ENCODE results near the gene SRCIN1.
"Not testable (repeated sequence)": the region's sequence is repeated elsewhere in the genome, so short reads cannot be mapped to it uniquely, and the experiment has no call there.

Gene SRCIN1

DNA sequence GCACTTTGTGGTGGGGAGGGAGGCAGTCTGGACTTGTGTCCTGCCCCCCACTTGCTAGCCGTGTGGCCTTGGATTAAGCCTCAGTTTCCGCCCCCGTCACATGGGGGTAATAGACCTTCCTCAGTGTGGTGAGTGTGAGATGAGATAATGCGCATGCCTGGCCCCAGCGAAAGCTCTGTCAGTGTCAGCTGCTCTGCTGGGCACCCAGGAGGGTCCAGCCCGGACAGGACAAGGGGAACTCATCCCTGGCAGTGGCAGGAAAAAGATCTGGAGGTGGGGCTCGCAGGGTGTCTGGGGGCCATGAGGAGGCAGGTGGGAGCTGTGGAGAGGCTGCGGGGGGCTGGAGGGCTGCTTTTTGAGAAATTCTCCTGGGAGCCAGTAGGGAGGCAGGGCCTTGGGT is 63.5 kb downstream of the SRCIN1 start:
- DNase-seq (ENCODE audit: low spot score): no peak

DNA sequence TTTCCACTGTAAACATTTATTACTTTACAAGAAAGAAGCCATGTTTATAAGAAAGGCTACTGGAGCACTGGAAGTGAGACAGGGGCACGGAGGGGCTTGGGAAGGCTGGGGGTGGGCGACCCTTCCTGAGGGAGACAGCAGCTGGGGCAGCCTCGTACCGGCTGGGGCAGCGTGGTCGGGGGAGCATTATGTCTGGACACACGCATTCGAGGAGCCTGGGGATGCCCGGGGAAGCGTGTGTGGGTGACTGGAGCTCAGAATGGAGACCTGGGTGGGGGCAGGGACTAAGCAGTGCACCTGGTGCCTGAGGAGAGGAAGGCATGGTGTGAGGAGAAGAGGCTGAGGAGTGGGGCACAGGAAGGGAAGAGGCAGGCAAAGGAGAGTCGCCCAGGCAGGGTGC is 64.5 kb downstream of the SRCIN1 start:
- no peak for DNase-seq (ENCODE audit: low spot score)

DNA sequence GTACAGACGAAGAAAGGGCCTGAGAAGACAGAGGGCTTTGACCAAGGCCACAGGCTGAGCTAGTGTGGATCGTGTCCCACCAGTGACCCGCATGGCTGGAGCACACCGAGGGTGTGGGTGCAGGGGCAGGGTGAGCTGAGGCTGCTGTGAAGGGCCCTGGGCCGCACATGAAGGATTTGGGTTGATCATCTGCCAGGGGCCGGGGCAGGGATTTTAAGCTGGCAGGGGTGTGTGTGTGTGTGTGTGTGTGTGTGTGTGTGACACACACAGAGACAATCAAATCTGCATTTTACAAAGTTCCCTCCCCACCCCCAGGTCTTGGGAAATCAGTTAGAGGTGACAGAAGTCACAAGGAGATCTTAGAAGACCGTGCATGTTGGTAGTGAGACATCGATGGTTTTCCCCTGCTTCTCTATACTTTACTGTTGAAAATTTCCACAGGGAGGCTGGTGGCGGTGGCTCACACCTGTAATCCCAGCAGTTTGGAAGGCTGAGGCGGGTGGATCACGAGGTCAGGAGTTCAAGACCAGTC is 65.2 kb downstream of the SRCIN1 start:
- no peak for DNase-seq (ENCODE audit: low spot score)

- no peak for DNase-seq (ENCODE audit: low spot score)
Observed at GRCh38 chr17:38539386-38539785, 66.4 kb downstream of the SRCIN1 start.

- no peak for DNase-seq (ENCODE audit: low spot score)
Observed at GRCh38 chr17:38538906-38539305, 66.8 kb downstream of the SRCIN1 start.

- DNase-seq (ENCODE audit: low spot score): no peak
Observed at GRCh38 chr17:38536661-38537060, 69.1 kb downstream of the SRCIN1 start.

GRCh38 chr17:38535886-38536285 is 69.9 kb downstream of the SRCIN1 start:
- no peak for DNase-seq (ENCODE audit: low spot score)

DNA sequence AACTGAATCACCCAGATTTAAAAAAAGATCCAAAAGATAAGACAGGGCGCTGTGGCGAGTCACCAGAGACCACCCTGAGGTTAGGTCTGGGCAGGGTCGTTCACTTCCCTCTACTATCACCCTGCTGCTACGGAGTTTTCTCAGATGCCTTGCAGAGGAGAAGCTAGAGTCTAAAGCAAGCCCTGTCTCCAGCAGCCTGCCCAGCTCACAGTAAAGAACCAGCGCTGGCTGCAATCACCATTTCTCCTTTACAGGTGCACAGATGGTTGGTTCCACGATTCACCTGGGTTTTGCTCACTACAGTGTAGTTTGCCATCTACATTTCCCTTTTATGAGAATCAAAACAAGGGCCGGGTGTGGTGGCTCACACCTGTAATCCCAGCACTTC is 71.3 kb downstream of the SRCIN1 start:
- no peak for DNase-seq (ENCODE audit: low spot score)

- DNase-seq (ENCODE audit: low spot score): no peak
Observed at GRCh38 chr17:38533866-38534497, 71.8 kb downstream of the SRCIN1 start.

DNA sequence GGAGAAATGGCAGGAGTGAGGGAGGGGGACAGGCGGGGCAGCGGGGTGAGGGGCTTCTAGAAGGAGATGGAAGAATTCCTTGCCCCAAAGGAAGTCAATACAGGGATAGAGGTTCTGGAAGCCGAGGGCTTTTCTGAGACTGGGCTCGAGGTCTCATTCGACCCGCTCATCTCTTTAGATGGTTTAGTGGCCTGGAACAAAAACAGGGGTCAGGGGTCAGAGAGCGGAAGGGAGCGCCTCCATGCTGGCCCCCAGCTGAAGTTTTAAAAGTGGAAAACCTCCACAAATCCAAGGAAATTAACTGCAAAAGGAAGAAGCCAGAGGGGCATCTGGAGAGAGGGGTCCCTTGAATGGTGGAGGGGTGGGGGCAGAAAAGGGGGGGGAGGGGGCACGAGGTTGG is 72.5 kb downstream of the SRCIN1 start:
- DNase-seq (ENCODE audit: low spot score): no peak

- no peak for DNase-seq (ENCODE audit: low spot score)
Observed at GRCh38 chr17:38532451-38532850, 73.3 kb downstream of the SRCIN1 start.

GRCh38 chr17:38531761-38532160 is 74.0 kb downstream of the SRCIN1 start:
- not testable (repeated sequence) for DNase-seq (ENCODE audit: low spot score)

- DNase-seq (ENCODE audit: low spot score): not testable (repeated sequence)
Observed at GRCh38 chr17:38530856-38531255, 74.9 kb downstream of the SRCIN1 start.

- not testable (repeated sequence) for DNase-seq (ENCODE audit: low spot score)
Observed at GRCh38 chr17:38528141-38528540, 77.6 kb downstream of the SRCIN1 start.

GRCh38 chr17:38526526-38526925 is 79.2 kb downstream of the SRCIN1 start:
- DNase-seq (ENCODE audit: low spot score): not testable (repeated sequence)

DNA sequence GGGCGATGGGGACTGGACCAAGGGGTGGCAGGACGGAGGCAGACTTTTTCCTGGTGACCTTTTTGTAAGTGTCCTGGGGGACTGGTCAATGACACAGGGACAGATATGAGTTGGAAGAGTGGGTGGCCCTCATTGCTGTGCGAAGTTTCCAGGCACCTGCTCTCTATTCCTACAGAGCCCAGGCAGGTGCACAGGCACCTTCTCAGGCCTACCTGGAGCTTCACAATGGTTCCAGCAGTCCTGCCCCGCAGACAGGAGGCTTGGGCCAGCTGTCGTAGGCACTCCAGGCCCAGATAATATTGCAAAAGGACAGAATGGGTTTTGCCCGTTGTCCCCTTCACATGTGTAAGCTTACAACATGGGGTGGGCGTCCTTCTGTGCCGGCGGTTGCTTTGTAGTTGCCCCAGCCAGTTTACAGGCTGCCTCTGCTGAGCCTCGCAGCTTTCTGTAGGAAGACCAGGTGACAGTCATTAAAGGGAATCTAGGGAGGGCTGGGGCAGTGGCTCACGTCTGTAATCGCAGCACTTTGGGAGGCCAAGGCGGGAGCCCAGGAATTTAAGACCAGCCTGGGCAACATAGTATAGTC is 93.2 kb downstream of the SRCIN1 start:
- no peak for DNase-seq (ENCODE audit: low spot score)

DNA sequence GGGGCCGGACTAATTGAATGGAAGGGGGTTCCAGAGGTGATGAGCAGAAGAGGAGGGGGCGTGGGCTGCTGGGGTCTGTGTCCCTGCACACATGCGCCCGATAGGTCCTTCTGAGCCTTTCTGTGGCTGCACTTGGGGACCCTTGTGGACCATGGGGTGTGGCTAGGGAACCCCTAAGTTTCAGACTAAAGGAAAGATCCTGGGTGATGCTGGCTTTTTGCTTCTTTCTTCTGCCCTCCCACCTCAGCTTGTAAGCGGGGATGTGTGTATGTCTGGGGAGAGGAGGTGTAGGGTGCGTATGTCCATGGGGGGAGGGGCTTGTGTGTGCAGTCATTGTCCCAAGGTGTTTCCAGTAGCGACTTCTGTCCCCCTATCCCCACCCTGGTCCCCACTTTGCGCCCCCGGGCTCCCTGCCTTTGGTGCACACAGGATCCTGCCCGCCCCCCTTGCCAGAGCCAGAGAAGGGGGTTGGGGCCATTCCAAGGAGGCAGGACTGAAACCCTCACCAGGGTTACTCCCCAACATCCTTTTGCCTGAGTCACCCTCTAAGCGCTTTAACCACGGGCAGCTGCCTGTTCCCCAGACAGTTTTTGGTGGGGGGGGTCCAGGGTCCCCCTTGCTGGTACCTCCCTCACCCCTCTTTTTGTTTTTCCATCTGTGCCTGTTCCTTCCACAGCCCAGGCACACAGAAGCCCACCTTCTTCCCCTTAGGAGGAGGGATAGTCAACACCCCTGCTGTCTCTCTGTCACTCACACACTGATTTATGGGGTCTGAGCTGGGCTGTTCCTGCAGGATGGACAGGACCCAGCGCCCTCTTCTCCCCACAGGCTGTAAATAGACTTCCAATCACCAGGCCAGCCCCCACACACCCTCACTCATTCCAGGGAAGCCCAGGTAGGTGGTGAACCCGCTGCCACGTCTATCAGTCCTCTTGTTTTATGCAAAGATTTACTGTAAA is 94.3 kb downstream of the SRCIN1 start:
- DNase-seq (ENCODE audit: low spot score): no peak

DNA sequence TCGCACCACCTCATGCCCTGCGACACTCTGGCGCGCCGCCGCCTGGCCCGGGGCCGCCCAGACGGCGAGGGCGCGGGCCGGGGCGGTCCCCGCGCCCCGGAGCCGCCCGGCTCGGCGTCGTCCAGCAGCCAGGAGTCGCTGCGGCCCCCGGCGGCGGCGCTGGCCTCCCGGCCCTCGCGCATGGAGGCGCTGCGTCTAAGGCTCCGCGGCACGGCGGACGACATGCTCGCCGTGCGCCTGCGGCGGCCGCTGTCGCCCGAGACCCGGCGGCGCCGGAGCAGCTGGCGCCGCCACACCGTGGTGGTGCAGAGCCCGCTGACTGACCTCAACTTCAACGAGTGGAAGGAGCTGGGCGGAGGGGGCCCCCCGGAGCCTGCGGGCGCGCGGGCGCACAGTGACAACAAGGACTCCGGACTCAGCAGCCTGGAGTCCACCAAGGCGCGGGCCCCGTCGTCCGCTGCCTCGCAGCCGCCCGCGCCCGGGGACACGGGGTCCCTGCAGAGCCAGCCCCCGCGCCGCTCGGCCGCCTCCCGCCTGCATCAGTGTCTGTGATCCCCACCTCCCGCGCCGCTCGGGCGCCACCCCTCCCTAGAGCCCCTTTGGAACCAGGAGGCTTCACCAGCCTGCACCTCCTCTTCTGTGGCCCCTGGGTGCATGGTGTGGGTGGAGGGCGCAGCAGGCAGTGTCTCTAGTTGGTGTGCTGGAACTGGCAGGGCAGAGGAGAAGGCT is 95.2 kb downstream of the SRCIN1 start:
- peak; percentile 67 for DNase-seq (ENCODE audit: low spot score)

GRCh38 chr17:38509772-38510420 is 95.9 kb downstream of the SRCIN1 start:
- no peak for DNase-seq (ENCODE audit: low spot score)

GRCh38 chr17:38508954-38509771 is 96.6 kb downstream of the SRCIN1 start:
- peak; percentile 91 for DNase-seq (ENCODE audit: low spot score)

- DNase-seq (ENCODE audit: low spot score): no peak
Observed at GRCh38 chr17:38508570-38508950, 97.2 kb downstream of the SRCIN1 start.

All from HuH-7.5 (cell line).